OCI-LY1 (cell line): ENCODE measurements around the gene TRAPPC12.

Source experiments
- H2AFZ ChIP-seq: fragments of 200-600 bp; sonication (generic), shearing (Covaris generic); 2 replicates; pipeline ENCODE4 v1.6.0; 2014; ENCODE audit warnings: antibody characterized with exemption, mild to moderate bottlenecking, low read length
- H3F3A ChIP-seq: fragments of 200-600 bp; sonication (generic), shearing (Covaris generic); 2 replicates; pipeline ENCODE4 v1.6.0; 2014; ENCODE audit warnings: mild to moderate bottlenecking, antibody characterized with exemption, low read length, moderate library complexity; ENCODE audit not compliant: insufficient read depth
- H3K27ac ChIP-seq: fragments of 200-600 bp; sonication (generic); 2 replicates; pipeline ENCODE4 v1.5.1; 2014; ENCODE audit warnings: low read length, mixed run types, mild to moderate bottlenecking, low read depth; ENCODE audit not compliant: poor library complexity, severe bottlenecking
- H3K27me3 ChIP-seq: fragments of 200-600 bp; sonication (generic); 2 replicates; pipeline ENCODE4 v1.6.0; 2014; ENCODE audit warnings: antibody characterized with exemption, mild to moderate bottlenecking, low read length, moderate library complexity; ENCODE audit not compliant: insufficient read depth
- H3K36me3 ChIP-seq: fragments of 200-600 bp; sonication (generic); 2 replicates; pipeline ENCODE4 v1.6.1; 2014; ENCODE audit warnings: mild to moderate bottlenecking, antibody characterized with exemption, low read length, moderate library complexity, mixed read lengths; ENCODE audit not compliant: insufficient read depth
- H3K4me1 ChIP-seq: fragments of 200-600 bp; sonication (generic); 2 replicates; pipeline ENCODE4 v1.5.1; 2014; ENCODE audit warnings: mild to moderate bottlenecking, low read length, moderate library complexity; ENCODE audit not compliant: insufficient read depth, severe bottlenecking
- H3K4me2 ChIP-seq: fragments of 200-600 bp; sonication (generic), shearing (Covaris generic); 2 replicates; pipeline ENCODE4 v1.6.1; 2014; ENCODE audit warnings: low read length
- H3K4me3 ChIP-seq: fragments of 200-600 bp; sonication (generic); 2 replicates; pipeline ENCODE4 v1.5.1; 2014; ENCODE audit warnings: low read length, low read depth, mild to moderate bottlenecking, mixed read lengths; ENCODE audit not compliant: poor library complexity, severe bottlenecking
- H3K79me2 ChIP-seq: fragments of 200-600 bp; shearing (Covaris generic); 2 replicates; pipeline ENCODE4 v1.6.1; 2016; ENCODE audit warnings: mixed run types, low read length, mixed read lengths; ENCODE audit not compliant: insufficient read depth
- H3K9ac ChIP-seq: fragments of 200-600 bp; sonication (generic), shearing (Covaris generic); 2 replicates; pipeline ENCODE4 v1.6.1; 2014; ENCODE audit warnings: mild to moderate bottlenecking, low read length, mixed read lengths
- H3K9me2 ChIP-seq: fragments of 200-600 bp; sonication (generic), shearing (Covaris generic); 2 replicates; pipeline ENCODE4 v1.6.1; 2014; ENCODE audit warnings: low read depth, mild to moderate bottlenecking, low read length, mixed read lengths
- H3K9me3 ChIP-seq: fragments of 200-600 bp; shearing (Covaris generic); 2 replicates; pipeline ENCODE4 v1.6.1; 2014; ENCODE audit warnings: low read length, mixed read lengths
- H4K20me1 ChIP-seq: fragments of 200-600 bp; sonication (generic), shearing (Covaris generic); 2 replicates; pipeline ENCODE4 v1.6.0; 2016; ENCODE audit warnings: mild to moderate bottlenecking, low read length; ENCODE audit not compliant: insufficient read depth
- CTCF ChIP-seq: fragments of 200-600 bp; sonication (generic), shearing (Covaris generic); IDR thresholded peaks from 2 replicates; pipeline ENCODE4 v1.5.1; 2017; ENCODE audit warnings: mild to moderate bottlenecking, antibody characterized with exemption, low read length, moderate library complexity, mixed read lengths
- EZH2 ChIP-seq: fragments of 200-600 bp; sonication (generic), shearing (Covaris generic); IDR thresholded peaks from 2 replicates; pipeline ENCODE4 v1.8.0; 2017; ENCODE audit warnings: borderline replicate concordance, mixed run types, mild to moderate bottlenecking, antibody characterized with exemption, low read length, moderate library complexity, mixed read lengths

The TRAPPC12 gene

GRCh38 chr2:3386448-3386958 is 7.0 kb downstream of the TRAPPC12 start:
- Histone ChIP-seq H3K4me2 (no peak overlapping the region), H3K27me3 (no peaks in the 10 kb centered on the region), H4K20me1 (no peaks in the 10 kb centered on the region), H3K27ac (no peak overlapping the region), H3K9me3 (no peaks in the 10 kb centered on the region), H3F3A (no peaks in the 10 kb centered on the region), H3K79me2 (peaks cover 15% of the 10 kb centered on the region), H3K4me1 (peaks cover 3% of the 10 kb centered on the region), H2AFZ (no peak overlapping the region), H3K9me2 (no peaks in the 10 kb centered on the region), H3K4me3 (no peak overlapping the region), H3K9ac (no peak overlapping the region), H3K36me3 (peaks cover 90% of the 10 kb centered on the region)
- TF ChIP-seq EZH2 = no peak
- no peak for TF ChIP-seq CTCF

GRCh38 chr2:3387011-3387410 is 7.5 kb downstream of the TRAPPC12 start:
- H3K79me2 ChIP-seq = peaks cover 11% of the 10 kb centered on the region; the same call in 1 of the 2 replicates
- no peak overlapping the region for H3K4me2 ChIP-seq
- peaks cover 90% of the 10 kb centered on the region for H3K36me3 ChIP-seq
- no peak overlapping the region for H3K27ac ChIP-seq
- no peaks in the 10 kb centered on the region for H3K4me1 ChIP-seq
- no peaks in the 10 kb centered on the region for H3K9me2 ChIP-seq
- H3K9ac ChIP-seq = no peak overlapping the region
- no peaks in the 10 kb centered on the region for H3K27me3 ChIP-seq
- no peaks in the 10 kb centered on the region for H4K20me1 ChIP-seq
- TF ChIP-seq CTCF (no peak), EZH2 (no peak)
- H2AFZ ChIP-seq = no peak overlapping the region
- H3K4me3 ChIP-seq = no peak overlapping the region
- H3K9me3 ChIP-seq = no peaks in the 10 kb centered on the region
- H3F3A ChIP-seq = no peaks in the 10 kb centered on the region

- Histone ChIP-seq H3K27ac (no peak overlapping the region), H3K27me3 (no peaks in the 10 kb centered on the region), H2AFZ (no peak overlapping the region), H3K9me3 (no peaks in the 10 kb centered on the region), H3K4me2 (no peak overlapping the region), H3F3A (no peaks in the 10 kb centered on the region), H3K9me2 (no peaks in the 10 kb centered on the region), H4K20me1 (no peaks in the 10 kb centered on the region), H3K4me3 (no peak overlapping the region), H3K79me2 (peaks cover 11% of the 10 kb centered on the region; the same call in 1 of the 2 replicates), H3K36me3 (peaks cover 92% of the 10 kb centered on the region), H3K4me1 (no peaks in the 10 kb centered on the region), H3K9ac (no peak overlapping the region)
- TF ChIP-seq CTCF (no peak), EZH2 (no peak)
Measured at GRCh38 chr2:3387644-3388411, 8.3 kb downstream of the TRAPPC12 start.
